Measurements from ENCODE around the gene ZNF263.

ZNF263 gene

DNA sequence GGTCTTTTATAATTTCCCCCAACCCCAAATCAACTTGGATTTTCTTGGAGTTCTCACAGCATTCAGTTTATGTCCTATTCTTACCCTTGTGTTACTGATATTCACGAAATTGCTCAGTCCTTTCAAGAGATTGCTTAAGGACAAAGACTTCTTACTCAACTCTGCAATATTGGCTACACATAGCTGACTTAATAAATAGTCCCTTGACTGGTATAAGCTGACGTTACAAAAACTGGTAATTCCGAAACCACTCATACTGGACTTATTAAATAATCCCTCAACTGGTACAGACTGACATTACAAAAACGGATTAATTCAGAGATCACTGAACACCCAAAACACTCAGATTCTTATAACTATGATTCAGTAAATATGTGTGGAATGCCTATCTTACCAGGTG lies 21.1 kb downstream of the ZNF263 start:
- TF ChIP-seq, protein P1, sequence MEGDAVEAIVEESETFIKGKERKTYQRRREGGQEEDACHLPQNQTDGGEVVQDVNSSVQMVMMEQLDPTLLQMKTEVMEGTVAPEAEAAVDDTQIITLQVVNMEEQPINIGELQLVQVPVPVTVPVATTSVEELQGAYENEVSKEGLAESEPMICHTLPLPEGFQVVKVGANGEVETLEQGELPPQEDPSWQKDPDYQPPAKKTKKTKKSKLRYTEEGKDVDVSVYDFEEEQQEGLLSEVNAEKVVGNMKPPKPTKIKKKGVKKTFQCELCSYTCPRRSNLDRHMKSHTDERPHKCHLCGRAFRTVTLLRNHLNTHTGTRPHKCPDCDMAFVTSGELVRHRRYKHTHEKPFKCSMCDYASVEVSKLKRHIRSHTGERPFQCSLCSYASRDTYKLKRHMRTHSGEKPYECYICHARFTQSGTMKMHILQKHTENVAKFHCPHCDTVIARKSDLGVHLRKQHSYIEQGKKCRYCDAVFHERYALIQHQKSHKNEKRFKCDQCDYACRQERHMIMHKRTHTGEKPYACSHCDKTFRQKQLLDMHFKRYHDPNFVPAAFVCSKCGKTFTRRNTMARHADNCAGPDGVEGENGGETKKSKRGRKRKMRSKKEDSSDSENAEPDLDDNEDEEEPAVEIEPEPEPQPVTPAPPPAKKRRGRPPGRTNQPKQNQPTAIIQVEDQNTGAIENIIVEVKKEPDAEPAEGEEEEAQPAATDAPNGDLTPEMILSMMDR (IDR thresholded peaks at IDR 0.05; ENCODE audit: extremely low read depth, missing control alignments) = no peak

GRCh38 chr16:3305109-3306068 lies 22.1 kb downstream of the ZNF263 start, which contains the start of the genes TIGD7 and ZNF75A:
TSS of gene TIGD7 (minus strand) at chr16:3305430. CDS start at chr16:3300614, 4,816 bp downstream.
TSS of gene ZNF75A (plus strand) at chr16:3305497. CDS start at chr16:3308429, 2,932 bp downstream.
- TF ChIP-seq, protein P1 (IDR thresholded peaks at IDR 0.05; ENCODE audit: extremely low read depth, missing control alignments) = no peak
- peak; percentile 94 for DNase-seq (ENCODE audit: low spot score)

More for the DNA sequence above, 21.1 kb downstream of the ZNF263 start:
- DNase-seq (ENCODE audit: low spot score) = no peak

- no peak for DNase-seq (ENCODE audit: low spot score)
- TF ChIP-seq, protein P1 (IDR thresholded peaks at IDR 0.05; ENCODE audit: extremely low read depth, missing control alignments) = no peak
These were observed 22.8 kb downstream of the ZNF263 start for GRCh38 chr16:3306078-3306477.

- TF ChIP-seq, protein P1 (IDR thresholded peaks at IDR 0.05; ENCODE audit: extremely low read depth, missing control alignments) = no peak
- DNase-seq (ENCODE audit: low spot score) = no peak
These were observed 28.2 kb downstream of the ZNF263 start for GRCh38 chr16:3311496-3311895.

DNA sequence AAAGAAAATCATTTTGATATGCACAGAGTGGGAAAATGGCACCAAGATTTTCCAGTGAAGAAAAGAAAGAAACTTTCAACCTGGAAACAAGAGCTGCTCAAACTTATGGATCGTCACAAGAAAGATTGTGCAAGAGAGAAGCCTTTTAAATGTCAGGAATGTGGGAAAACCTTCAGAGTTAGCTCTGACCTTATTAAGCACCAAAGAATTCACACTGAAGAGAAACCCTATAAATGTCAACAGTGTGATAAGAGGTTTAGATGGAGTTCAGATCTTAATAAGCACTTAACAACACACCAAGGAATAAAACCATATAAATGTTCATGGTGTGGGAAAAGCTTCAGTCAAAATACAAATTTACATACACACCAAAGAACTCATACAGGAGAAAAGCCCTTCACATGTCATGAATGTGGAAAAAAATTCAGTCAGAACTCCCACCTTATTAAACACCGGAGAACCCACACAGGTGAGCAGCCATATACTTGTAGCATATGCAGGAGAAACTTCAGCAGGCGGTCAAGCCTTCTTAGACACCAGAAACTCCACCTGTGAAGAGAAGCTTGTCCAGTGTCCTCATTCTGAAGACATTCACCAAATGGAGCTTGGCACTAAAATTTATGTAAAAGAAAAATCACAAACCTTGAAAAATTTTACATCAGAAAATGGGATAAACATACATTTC lies 34.2 kb downstream of the ZNF263 start:
- TF ChIP-seq, protein P1 (IDR thresholded peaks at IDR 0.05; ENCODE audit: extremely low read depth, missing control alignments) = no peak
- no peak for DNase-seq (ENCODE audit: low spot score)

DNA sequence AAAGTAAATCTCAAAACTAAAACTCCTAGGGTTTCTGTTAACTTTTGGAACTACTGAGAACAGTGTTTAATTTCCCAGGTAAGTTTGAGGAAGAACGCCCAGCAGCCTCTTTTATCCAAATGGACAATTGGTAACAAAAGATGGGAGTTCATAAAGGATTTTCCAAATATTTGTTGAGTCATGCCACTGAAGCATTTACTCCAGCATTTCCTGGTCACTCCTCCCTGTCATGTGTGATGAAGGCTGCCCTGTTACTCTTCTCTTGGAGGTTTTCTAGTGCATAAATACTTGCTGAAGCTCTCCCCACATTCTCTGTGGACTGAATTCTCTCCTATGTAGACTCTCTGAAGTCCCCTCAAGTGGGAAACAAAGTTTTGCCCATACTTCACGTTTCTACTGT lies 38.5 kb downstream of the ZNF263 start:
- no peak for DNase-seq (ENCODE audit: low spot score)
- TF ChIP-seq, protein P1 (IDR thresholded peaks at IDR 0.05; ENCODE audit: extremely low read depth, missing control alignments) = no peak

DNA sequence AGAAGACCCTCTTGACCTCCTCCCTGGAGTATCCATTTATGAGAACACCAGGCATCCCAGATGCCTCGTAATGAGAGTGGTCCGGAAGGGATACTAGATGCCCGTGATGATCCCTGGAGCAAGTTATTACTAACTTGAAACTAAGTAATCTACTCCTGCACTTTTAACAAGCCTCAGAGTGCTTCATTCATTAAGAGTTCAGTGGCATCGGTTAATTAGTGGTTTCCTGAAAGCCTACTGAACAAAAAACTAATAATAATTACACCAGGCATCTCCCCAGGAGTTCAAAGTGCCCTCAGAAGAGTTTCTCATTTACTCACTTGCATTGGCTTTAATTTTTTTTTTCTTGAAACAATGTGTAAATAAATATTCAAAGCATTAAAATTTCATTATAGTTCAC lies 44.2 kb downstream of the ZNF263 start:
- DNase-seq (ENCODE audit: low spot score) = no peak
- TF ChIP-seq, protein P1 (IDR thresholded peaks at IDR 0.05; ENCODE audit: extremely low read depth, missing control alignments) = no peak

All from GM20000 (cell line).